ENCODE data around the gene CUTC. TPM values are rescaled to one million over a fixed set of nuclear protein-coding genes. Genes with fewer than 3 reads are reported as not detected.
"Not testable (repeated sequence)": the region's sequence is repeated elsewhere in the genome, so short reads cannot be mapped to it uniquely, and the experiment has no call there.

CUTC gene
- total RNA-seq, 2 donors from 2014 or later, result 22.6 to 25.7 TPM

- DNase-seq (ENCODE audit: low spot score), result no peak
- intact Hi-C loops (cut with DNase I), result no loop called here
Measured at GRCh38 chr10:99740260-99740659, 8.2 kb downstream of the CUTC start.

- DNase-seq (ENCODE audit: low spot score), result no peak
- intact Hi-C loops (cut with DNase I), result no loop called here
Measured at GRCh38 chr10:99740933-99741559, 9.0 kb downstream of the CUTC start.

GRCh38 chr10:99742254-99742653 is 10.2 kb downstream of the CUTC start:
- intact Hi-C loops (cut with DNase I), result no loop called here
- DNase-seq (ENCODE audit: low spot score), result no peak

GRCh38 chr10:99742701-99743100 is 10.7 kb downstream of the CUTC start:
- DNase-seq (ENCODE audit: low spot score), result no peak
- intact Hi-C loops (cut with DNase I), result no loop called here

- intact Hi-C loops (cut with DNase I), result no loop called here
- DNase-seq (ENCODE audit: low spot score), result no peak
Measured at GRCh38 chr10:99743841-99744240, 11.8 kb downstream of the CUTC start.

GRCh38 chr10:99746166-99746565 is 14.1 kb downstream of the CUTC start:
- DNase-seq (ENCODE audit: low spot score); intact Hi-C loops (cut with DNase I): not testable (repeated sequence)

- DNase-seq (ENCODE audit: low spot score), result no peak
- intact Hi-C loops (cut with DNase I), result no loop called here
Measured at GRCh38 chr10:99748823-99749451, 16.9 kb downstream of the CUTC start.

- intact Hi-C loops (cut with DNase I), result no loop called here
- DNase-seq (ENCODE audit: low spot score), result no peak
Measured at GRCh38 chr10:99750641-99751040, 18.6 kb downstream of the CUTC start.

- DNase-seq (ENCODE audit: low spot score), result no peak
- intact Hi-C loops (cut with DNase I), result no loop called here
Measured at GRCh38 chr10:99754670-99755069, 22.6 kb downstream of the CUTC start.

- intact Hi-C loops (cut with DNase I), result no loop called here
- no peak for DNase-seq (ENCODE audit: low spot score)
Measured at GRCh38 chr10:99756159-99756558, 24.1 kb downstream of the CUTC start.

- intact Hi-C loops (cut with DNase I), result no loop called here
- no peak for DNase-seq (ENCODE audit: low spot score)
Measured at GRCh38 chr10:99758211-99758891, 26.3 kb downstream of the CUTC start.

- DNase-seq (ENCODE audit: low spot score), result no peak
- intact Hi-C loops (cut with DNase I), result no loop called here
Measured at GRCh38 chr10:99760321-99760720, 28.3 kb downstream of the CUTC start.

- DNase-seq (ENCODE audit: low spot score), result no peak
- intact Hi-C loops (cut with DNase I), result no loop called here
Measured at GRCh38 chr10:99761365-99761764, 29.3 kb downstream of the CUTC start.

- no peak for DNase-seq (ENCODE audit: low spot score)
- intact Hi-C loops (cut with DNase I), result no loop called here
Measured at GRCh38 chr10:99765672-99766301, 33.8 kb downstream of the CUTC start.

- intact Hi-C loops (cut with DNase I), result no loop called here
- DNase-seq (ENCODE audit: low spot score), result no peak
Measured at GRCh38 chr10:99766302-99766681, 34.3 kb downstream of the CUTC start.

GRCh38 chr10:99767901-99768300 is 35.9 kb downstream of the CUTC start:
- DNase-seq (ENCODE audit: low spot score), result no peak
- intact Hi-C loops (cut with DNase I), result no loop called here

GRCh38 chr10:99768556-99768955 is 36.5 kb downstream of the CUTC start:
- intact Hi-C loops (cut with DNase I), result no loop called here
- DNase-seq (ENCODE audit: low spot score), result no peak

- intact Hi-C loops (cut with DNase I), result no loop called here
- no peak for DNase-seq (ENCODE audit: low spot score)
Measured at GRCh38 chr10:99769706-99770105, 37.7 kb downstream of the CUTC start.

GRCh38 chr10:99770408-99771045 is 38.5 kb downstream of the CUTC start:
- DNase-seq (ENCODE audit: low spot score), result no peak
- intact Hi-C loops (cut with DNase I), result no loop called here

- DNase-seq (ENCODE audit: low spot score), result no peak
- intact Hi-C loops (cut with DNase I), result no loop called here
Measured at GRCh38 chr10:99775850-99776249, 43.8 kb downstream of the CUTC start.
